ENCODE results near the gene TBC1D22A. TPM values are rescaled to one million over a fixed set of nuclear protein-coding genes. Genes with fewer than 3 reads are reported as not detected.

TBC1D22A gene
- polyA plus RNA-seq, 1 donor (not counting 4 experiments of a cell fraction or from before 2014, with no cell fraction given): 20.9 TPM

GRCh38 chr22:46897246-46897623 lies 134.8 kb downstream of the TBC1D22A start:
- Histone ChIP-seq H2AFZ (ENCODE audit: control insufficient read depth, low read length) (no peak overlapping the region), H3K9me1 (ENCODE audit: control insufficient read depth, extremely low read depth, insufficient read depth, low read length) (no peaks in the 10 kb centered on the region), H3K79me2 (ENCODE audit: control insufficient read depth, insufficient read depth, low read length) (peaks cover 4% of the 10 kb centered on the region), H3K4me2 (ENCODE audit: control insufficient read depth, extremely low read depth, insufficient read depth, low read depth, low read length) (no peak overlapping the region), H3K27ac (ENCODE audit: control insufficient read depth, insufficient read depth, low read length) (no peak overlapping the region), H3K4me1 (ENCODE audit: control insufficient read depth, extremely low read depth, insufficient read depth, low read length) (no peaks in the 10 kb centered on the region), H3K9me3 (ENCODE audit: control insufficient read depth, low read depth, low read length) (no peaks in the 10 kb centered on the region), H3K9ac (ENCODE audit: control insufficient read depth, extremely low read depth, insufficient read depth, low read length) (no peak overlapping the region), H3K36me3 (ENCODE audit: control insufficient read depth in 2 of 2, extremely low read depth in 1 of 2, insufficient read depth in 2 of 2, low read length in 2 of 2) (peaks cover 9 to 16% of the 10 kb centered on the region in 2 experiments), H3K27me3 (ENCODE audit: control insufficient read depth, extremely low read depth, insufficient read depth, low read length) (no peaks in the 10 kb centered on the region), H3K4me3 (ENCODE audit: control insufficient read depth in 2 of 3, extremely low read depth in 1 of 3, insufficient read depth in 2 of 3, low read depth in 1 of 3, low read length in 3 of 3) (no peak overlapping the region), H4K20me1 (ENCODE audit: control insufficient read depth, extremely low read depth, insufficient read depth, low read length) (no peaks in the 10 kb centered on the region)
- dilution Hi-C loops (cut with MboI; ENCODE audit: extremely low pct_ligation_motif_present, low sequenced_read_pairs): no loop called here
- DNase-seq (ENCODE audit: low read depth, low spot score) (no peak), FAIRE-seq (no peak)
- TF ChIP-seq CTCF (optimal IDR thresholded peaks at IDR 0.05 in 1 of 3, IDR thresholded peaks at IDR 0.05 in 1 of 3, conservative IDR thresholded peaks at IDR 0.05 in 1 of 3; ENCODE audit: extremely low read depth in 1 of 3, insufficient read depth in 2 of 3, low read length in 3 of 3) (no peak), EZH2 (IDR thresholded peaks at IDR 0.05; ENCODE audit: low read length) (no peak)

- no peak overlapping the region for H3K9ac ChIP-seq (ENCODE audit: control insufficient read depth, extremely low read depth, insufficient read depth, low read length)
- H3K9me3 ChIP-seq (ENCODE audit: control insufficient read depth, low read depth, low read length): no peaks in the 10 kb centered on the region
- FAIRE-seq: no peak
- H4K20me1 ChIP-seq (ENCODE audit: control insufficient read depth, extremely low read depth, insufficient read depth, low read length): no peaks in the 10 kb centered on the region
- TF ChIP-seq CTCF (optimal IDR thresholded peaks at IDR 0.05 in 1 of 3, IDR thresholded peaks at IDR 0.05 in 1 of 3, conservative IDR thresholded peaks at IDR 0.05 in 1 of 3; ENCODE audit: extremely low read depth in 1 of 3, insufficient read depth in 2 of 3, low read length in 3 of 3) (no peak), EZH2 (IDR thresholded peaks at IDR 0.05; ENCODE audit: low read length) (no peak)
- H3K9me1 ChIP-seq (ENCODE audit: control insufficient read depth, extremely low read depth, insufficient read depth, low read length): no peaks in the 10 kb centered on the region
- H3K4me3 ChIP-seq (ENCODE audit: control insufficient read depth in 2 of 3, extremely low read depth in 1 of 3, insufficient read depth in 2 of 3, low read depth in 1 of 3, low read length in 3 of 3): no peak overlapping the region
- no peak overlapping the region for H3K27ac ChIP-seq (ENCODE audit: control insufficient read depth, insufficient read depth, low read length)
- no peak overlapping the region for H2AFZ ChIP-seq (ENCODE audit: control insufficient read depth, low read length)
- peaks cover 4% of the 10 kb centered on the region for H3K79me2 ChIP-seq (ENCODE audit: control insufficient read depth, insufficient read depth, low read length)
- H3K27me3 ChIP-seq (ENCODE audit: control insufficient read depth, extremely low read depth, insufficient read depth, low read length): no peaks in the 10 kb centered on the region
- no peak for DNase-seq (ENCODE audit: low read depth, low spot score)
- H3K36me3 ChIP-seq (ENCODE audit: control insufficient read depth in 2 of 2, extremely low read depth in 1 of 2, insufficient read depth in 2 of 2, low read length in 2 of 2): peaks cover 8 to 11% of the 10 kb centered on the region in 2 experiments
- dilution Hi-C loops (cut with MboI; ENCODE audit: extremely low pct_ligation_motif_present, low sequenced_read_pairs): no loop called here
- H3K4me2 ChIP-seq (ENCODE audit: control insufficient read depth, extremely low read depth, insufficient read depth, low read depth, low read length): no peak overlapping the region
- H3K4me1 ChIP-seq (ENCODE audit: control insufficient read depth, extremely low read depth, insufficient read depth, low read length): no peaks in the 10 kb centered on the region
Measured at GRCh38 chr22:46900549-46900948, 138.1 kb downstream of the TBC1D22A start.

All from keratinocyte (primary cell).